Sigmoid colon (tissue), 7 donors: ENCODE results near the gene FHDC1. TPM values are rescaled to one million over a fixed set of nuclear protein-coding genes. Genes with fewer than 3 reads are reported as not detected.

Source experiments
- DNase-seq: peaks from one replicate; pipeline ENCODE4 v3.0.0-alpha.2; 2019
- H3K27ac ChIP-seq, 4 donors: fragments of 200-600 bp; sonication (generic); one replicate each; pipeline ENCODE4 v1.5.1; 2016 to 2019; ENCODE audit warnings: mild to moderate bottlenecking in 1 of 4
- H3K27me3 ChIP-seq, 3 donors: fragments of 200-600 bp; sonication (generic); one replicate each; pipeline ENCODE4 v1.5.1; 2019; ENCODE audit warnings: mild to moderate bottlenecking in 1 of 3
- H3K36me3 ChIP-seq, 4 donors: fragments of 200-600 bp; sonication (generic); one replicate each; pipeline ENCODE4 v1.5.1; 2016 to 2019
- H3K4me1 ChIP-seq, 4 donors: fragments of 200-600 bp; sonication (generic); one replicate each; pipeline ENCODE4 v1.5.1; 2017 to 2019
- H3K4me3 ChIP-seq, 4 donors: fragments of 200-600 bp; sonication (generic); one replicate each; pipeline ENCODE4 v1.5.1; 2017 to 2019; ENCODE audit warnings: mild to moderate bottlenecking in 2 of 4, moderate library complexity in 1 of 4
- H3K9me3 ChIP-seq, 4 donors: fragments of 200-600 bp in 3 of 4; sonication (generic) in 3 of 4; one replicate each; pipeline versions ENCODE4 v1.5.1 to v1.6.1; 2013 to 2019
- EP300 ChIP-seq, 4 donors: sonication (generic); formaldehyde crosslinking; IDR thresholded peaks; one replicate each; pipeline ENCODE4 v1.6.1; 2017; ENCODE audit warnings: antibody characterized with exemption in 4 of 4
- POLR2A ChIP-seq, 2 donors: fragments of 450-650 bp; IDR thresholded peaks; one replicate each; pipeline ENCODE4 v1.6.1; 2016; ENCODE audit warnings: antibody characterized with exemption in 2 of 2, mild to moderate bottlenecking in 2 of 2, moderate library complexity in 2 of 2
- POLR2AphosphoS5 ChIP-seq, 4 donors: sonication (generic); formaldehyde crosslinking; IDR thresholded peaks; one replicate each; pipeline ENCODE4 v1.6.1; 2017; ENCODE audit warnings: antibody characterized with exemption in 4 of 4
- WGBS, 2 donors: extraction: QIAGEN DNeasy Blood & Tissue Kit; methylation state at CpG; one replicate each; pipeline ENCODE4 v1.1.7; 2013; 5-methylcytosine and 5-hydroxymethylcytosine counted together
- intact Hi-C: fragments of 100-400 bp; cut with DNase I; formaldehyde crosslinking; loops from one replicate; pipeline ENCODE4 v1.15.1; 2023
- polyA plus RNA-seq, 3 donors: library from polyadenylated mRNA; stranded (reverse); fragments of 200-250 nt; gene quantifications; one replicate each; pipeline ENCODE4 v1.2.3, GENCODE V29; 2013
- total RNA-seq, 4 donors: library from RNA; depleted of rRNA; stranded (reverse); fragments of >200 nt; gene quantifications; one replicate each; pipeline ENCODE4 v1.1.0, GENCODE V29; 2016
- TF ChIP-seq, protein P1 (sequence below), 4 experiments: fragments of 450-650 bp in 3 of 4; fragments of 200-600 bp in 1 of 4; IDR thresholded peaks; one replicate each; pipeline ENCODE4 v1.5.1; 2016 to 2019; ENCODE audit warnings: antibody characterized with exemption in 4 of 4, mild to moderate bottlenecking in 3 of 4, moderate library complexity in 2 of 4
- donor health status: healthy with polysubstance abuse.
- donor health status: Bipolar disorder and iron deficiency.
- donor health status: healthy.

Gene FHDC1
- total and polyA plus RNA-seq, 7 donors = 0.66 to 7.2 (median 2.2) TPM

DNA sequence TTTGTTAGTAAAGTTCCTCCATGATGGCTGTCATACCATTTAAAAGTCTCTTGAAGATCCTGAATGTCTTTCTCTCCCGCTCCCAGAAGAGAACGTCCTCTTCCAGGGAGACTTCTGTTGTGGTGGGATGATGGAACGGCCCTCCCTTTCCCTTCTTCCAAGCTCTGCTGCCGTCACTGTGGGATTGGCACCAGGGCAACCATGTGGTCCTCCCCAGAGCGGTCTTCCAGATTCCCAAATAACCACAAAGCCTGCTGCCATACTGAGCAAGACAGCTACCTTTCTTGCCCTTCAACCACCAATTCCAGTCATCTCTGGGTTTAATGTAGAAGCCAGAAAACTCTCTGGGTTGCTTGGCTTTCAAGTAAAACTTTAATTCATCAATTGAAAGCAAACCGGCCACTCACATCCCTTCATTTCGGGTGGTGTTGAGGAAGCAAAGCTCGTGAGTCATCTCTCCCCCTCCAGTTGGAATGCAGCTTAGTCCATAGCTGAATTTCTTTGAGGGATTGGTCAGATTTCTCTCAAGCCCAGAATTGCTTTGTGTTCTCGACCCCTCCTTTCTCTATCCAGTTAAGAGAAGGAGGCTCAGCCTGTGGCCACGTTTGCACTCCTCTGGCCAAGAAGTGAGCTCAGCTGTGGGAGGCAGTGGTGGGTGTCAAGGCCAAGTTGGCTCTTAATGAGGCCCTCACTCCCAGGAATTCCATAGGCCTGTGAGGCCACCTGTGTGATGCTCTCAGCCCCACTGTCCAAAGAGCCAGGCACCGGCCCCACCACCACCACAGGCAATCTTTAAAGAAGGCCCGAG is 36.9 kb downstream of the FHDC1 start:
- intact Hi-C loops = no loop called here
- 81 to 86% methylated on average over 12 of the region's 12 CpGs for WGBS, 2 donors
- Histone ChIP-seq H3K27ac (peak overlapping the region in 1 of 4 donors; percentile 14), H3K36me3 (no peaks in the 10 kb centered on the region), H3K27me3 (no peaks in the 10 kb centered on the region), H3K4me3 (no peak overlapping the region), H3K4me1 (no peaks in the 10 kb centered on the region), H3K9me3 (no peaks in the 10 kb centered on the region)
- TF ChIP-seq POLR2A (IDR thresholded peaks at IDR 0.05) (no peak), POLR2AphosphoS5 (IDR thresholded peaks at IDR 0.05) (no peak), EP300 (IDR thresholded peaks at IDR 0.05) (no peak)
- TF ChIP-seq, protein P1, sequence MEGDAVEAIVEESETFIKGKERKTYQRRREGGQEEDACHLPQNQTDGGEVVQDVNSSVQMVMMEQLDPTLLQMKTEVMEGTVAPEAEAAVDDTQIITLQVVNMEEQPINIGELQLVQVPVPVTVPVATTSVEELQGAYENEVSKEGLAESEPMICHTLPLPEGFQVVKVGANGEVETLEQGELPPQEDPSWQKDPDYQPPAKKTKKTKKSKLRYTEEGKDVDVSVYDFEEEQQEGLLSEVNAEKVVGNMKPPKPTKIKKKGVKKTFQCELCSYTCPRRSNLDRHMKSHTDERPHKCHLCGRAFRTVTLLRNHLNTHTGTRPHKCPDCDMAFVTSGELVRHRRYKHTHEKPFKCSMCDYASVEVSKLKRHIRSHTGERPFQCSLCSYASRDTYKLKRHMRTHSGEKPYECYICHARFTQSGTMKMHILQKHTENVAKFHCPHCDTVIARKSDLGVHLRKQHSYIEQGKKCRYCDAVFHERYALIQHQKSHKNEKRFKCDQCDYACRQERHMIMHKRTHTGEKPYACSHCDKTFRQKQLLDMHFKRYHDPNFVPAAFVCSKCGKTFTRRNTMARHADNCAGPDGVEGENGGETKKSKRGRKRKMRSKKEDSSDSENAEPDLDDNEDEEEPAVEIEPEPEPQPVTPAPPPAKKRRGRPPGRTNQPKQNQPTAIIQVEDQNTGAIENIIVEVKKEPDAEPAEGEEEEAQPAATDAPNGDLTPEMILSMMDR (IDR thresholded peaks at IDR 0.05) = no peak
- no peak for DNase-seq

DNA sequence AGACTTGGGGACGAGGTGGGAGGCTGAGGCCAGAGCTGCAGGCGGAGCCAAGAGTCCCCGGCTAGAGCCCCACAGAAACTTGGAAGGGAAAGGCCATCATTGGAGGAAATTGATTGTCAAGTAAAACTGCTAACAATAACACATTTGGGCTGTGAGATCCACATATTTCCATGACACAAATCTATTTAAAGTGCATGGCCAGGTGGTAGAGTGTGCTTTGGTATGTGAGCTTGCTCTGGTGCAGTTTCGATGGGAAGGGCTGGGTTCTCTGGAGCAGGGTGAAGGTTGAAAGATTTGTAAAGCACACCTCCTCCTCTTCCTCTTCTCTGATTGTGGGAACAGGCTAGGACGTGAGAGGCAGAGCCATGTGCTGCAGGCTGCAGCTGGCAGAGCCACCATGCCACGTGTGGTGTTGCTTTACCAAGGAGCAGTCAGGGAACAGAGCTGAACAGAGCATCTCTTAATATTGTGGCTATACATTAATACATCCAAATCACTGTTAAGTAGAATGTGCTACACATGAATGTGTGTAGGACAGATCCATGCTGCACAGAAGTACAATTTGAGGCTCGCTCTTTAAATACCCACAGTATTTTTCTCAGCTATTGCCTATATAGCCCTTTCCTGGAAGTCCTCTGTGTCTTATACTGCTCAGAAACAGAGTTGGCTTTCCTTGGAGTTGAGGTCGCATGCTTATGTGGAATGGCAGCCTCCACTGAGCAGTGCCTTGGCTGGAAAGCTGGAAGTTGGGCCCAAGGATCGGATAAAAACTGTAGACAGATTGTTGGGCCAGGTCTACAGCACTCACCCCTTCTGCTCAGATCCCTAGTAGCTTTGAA is 37.7 kb downstream of the FHDC1 start:
- Histone ChIP-seq H3K9me3 (no peaks in the 10 kb centered on the region), H3K27ac (peak overlapping the region in 1 of 4 donors; percentile 14), H3K4me1 (no peaks in the 10 kb centered on the region), H3K4me3 (no peak overlapping the region), H3K27me3 (no peaks in the 10 kb centered on the region), H3K36me3 (no peaks in the 10 kb centered on the region)
- WGBS, 2 donors = 89% methylated on average over 9 of the region's 9 CpGs
- intact Hi-C loops = no loop called here
- DNase-seq = no peak
- no peak for TF ChIP-seq POLR2AphosphoS5 (IDR thresholded peaks at IDR 0.05)
- TF ChIP-seq EP300 (IDR thresholded peaks at IDR 0.05) = no peak
- TF ChIP-seq POLR2A (IDR thresholded peaks at IDR 0.05) = no peak
- TF ChIP-seq, protein P1 (IDR thresholded peaks at IDR 0.05) = no peak

DNA sequence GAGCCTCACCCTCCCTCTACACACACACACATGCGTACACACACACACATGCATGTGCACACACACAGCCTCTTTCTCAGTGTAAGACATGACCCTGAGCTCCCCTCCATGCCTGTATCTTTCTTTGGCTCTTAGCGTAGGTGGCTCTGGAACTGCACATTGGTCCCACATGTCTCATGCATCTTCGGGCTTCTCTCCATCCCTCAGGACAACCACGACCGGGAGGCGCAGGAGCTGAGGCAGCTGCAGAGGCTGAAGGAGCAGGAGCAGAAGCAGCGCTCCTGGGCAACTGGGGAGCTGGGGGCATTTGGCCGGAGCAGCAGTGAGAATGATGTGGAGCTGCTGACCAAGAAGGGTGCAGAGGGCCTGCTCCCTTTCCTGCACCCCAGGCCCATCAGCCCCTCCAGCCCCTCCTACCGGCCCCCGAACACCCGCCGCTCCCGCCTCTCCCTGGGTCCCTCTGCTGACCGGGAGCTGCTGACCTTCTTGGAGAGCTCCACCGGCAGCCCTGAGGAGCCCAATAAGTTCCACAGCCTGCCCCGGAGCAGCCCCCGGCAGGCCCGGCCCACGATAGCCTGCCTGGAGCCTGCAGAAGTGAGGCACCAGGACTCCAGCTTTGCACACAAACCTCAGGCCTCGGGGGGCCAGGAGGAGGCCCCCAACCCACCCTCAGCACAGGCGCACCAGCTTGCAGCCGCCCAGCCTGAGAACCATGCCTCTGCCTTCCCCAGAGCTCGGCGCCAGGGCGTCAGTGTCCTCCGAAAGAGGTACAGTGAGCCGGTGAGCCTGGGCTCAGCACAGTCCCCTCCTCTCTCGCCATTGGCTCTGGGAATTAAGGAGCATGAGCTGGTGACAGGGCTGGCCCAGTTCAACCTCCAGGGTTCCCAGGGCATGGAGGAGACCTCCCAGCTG is 38.6 kb downstream of the FHDC1 start:
- Histone ChIP-seq H3K27ac (no peak overlapping the region), H3K4me3 (no peak overlapping the region), H3K36me3 (no peaks in the 10 kb centered on the region), H3K9me3 (no peaks in the 10 kb centered on the region), H3K27me3 (no peaks in the 10 kb centered on the region), H3K4me1 (no peaks in the 10 kb centered on the region)
- DNase-seq = no peak
- TF ChIP-seq EP300 (IDR thresholded peaks at IDR 0.05) (no peak), POLR2AphosphoS5 (IDR thresholded peaks at IDR 0.05) (no peak), POLR2A (IDR thresholded peaks at IDR 0.05) (no peak)
- TF ChIP-seq, protein P1 (IDR thresholded peaks at IDR 0.05) = no peak
- 90 to 93% methylated on average over 28 of the region's 28 CpGs for WGBS, 2 donors
- intact Hi-C loops = no loop called here

DNA sequence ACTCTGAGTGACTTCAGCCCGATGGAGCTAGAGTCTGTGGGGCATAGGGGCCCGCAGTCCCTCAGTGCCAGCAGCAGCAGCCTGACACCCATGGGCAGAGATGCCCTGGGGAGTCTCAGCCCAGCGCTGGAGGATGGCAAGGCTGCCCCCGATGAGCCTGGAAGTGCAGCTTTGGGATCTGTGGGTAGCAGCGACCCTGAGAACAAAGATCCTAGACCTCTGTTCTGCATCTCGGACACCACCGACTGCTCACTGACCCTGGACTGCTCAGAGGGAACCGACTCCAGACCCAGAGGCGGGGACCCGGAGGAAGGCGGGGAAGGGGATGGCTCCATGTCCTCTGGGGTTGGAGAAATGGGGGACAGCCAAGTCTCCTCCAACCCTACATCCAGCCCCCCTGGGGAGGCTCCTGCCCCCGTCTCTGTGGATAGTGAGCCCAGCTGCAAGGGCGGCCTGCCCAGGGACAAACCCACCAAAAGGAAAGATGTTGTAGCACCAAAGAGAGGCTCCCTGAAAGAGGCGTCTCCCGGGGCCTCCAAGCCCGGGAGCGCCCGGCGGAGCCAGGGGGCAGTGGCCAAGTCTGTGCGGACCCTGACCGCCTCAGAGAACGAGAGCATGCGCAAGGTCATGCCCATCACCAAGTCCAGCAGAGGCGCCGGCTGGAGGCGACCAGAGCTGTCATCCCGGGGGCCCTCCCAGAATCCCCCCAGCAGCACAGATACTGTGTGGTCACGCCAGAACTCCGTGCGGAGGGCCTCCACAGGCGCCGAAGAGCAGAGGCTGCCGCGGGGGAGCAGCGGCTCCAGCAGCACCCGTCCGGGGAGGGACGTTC is 39.5 kb downstream of the FHDC1 start:
- TF ChIP-seq EP300 (IDR thresholded peaks at IDR 0.05) = no peak
- TF ChIP-seq POLR2AphosphoS5 (IDR thresholded peaks at IDR 0.05) = no peak
- TF ChIP-seq, protein P1 (IDR thresholded peaks at IDR 0.05) = no peak
- TF ChIP-seq POLR2A (IDR thresholded peaks at IDR 0.05) = no peak
- intact Hi-C loops = no loop called here
- DNase-seq = no peak

More for the DNA sequence above, 39.5 kb downstream of the FHDC1 start:
- Histone ChIP-seq H3K27me3 (no peaks in the 10 kb centered on the region), H3K4me1 (no peaks in the 10 kb centered on the region), H3K36me3 (no peaks in the 10 kb centered on the region), H3K27ac (no peak overlapping the region), H3K9me3 (no peaks in the 10 kb centered on the region), H3K4me3 (no peak overlapping the region)
- WGBS, 2 donors = 95% methylated on average over 38 of the region's 38 CpGs
